ENCODE measurements around the gene NELL1. TPM values are rescaled to one million over a fixed set of nuclear protein-coding genes. Genes with fewer than 3 reads are reported as not detected.

The NELL1 gene
- total RNA-seq, 1 experiment from 2014 or later = 0.22 TPM

GRCh38 chr11:21026685-21027084 is 357.3 kb downstream of the NELL1 start:
- H3K36me3 Mint-ChIP-seq (ENCODE audit: insufficient read depth in 1 of 3, low read depth in 3 of 3) = no peaks in the 10 kb centered on the region
- Histone ChIP-seq H2AFZ (ENCODE audit: low read length) (no peak overlapping the region), H3K14ac (ENCODE audit: insufficient read depth, low read length) (no peak overlapping the region), H3K4me1 (ENCODE audit: insufficient read depth, low read length) (no peaks in the 10 kb centered on the region; the same call in 1 of the 2 replicates), H4K5ac (ENCODE audit: insufficient read length, low read depth, low read length) (no peak overlapping the region), H3K79me2 (ENCODE audit: insufficient read depth, low read length) (no peaks in the 10 kb centered on the region), H2BK5ac (ENCODE audit: insufficient read length, low read length) (no peak overlapping the region), H3K4me2 (ENCODE audit: insufficient read depth, insufficient read length, low read length) (no peak overlapping the region), H2BK120ac (ENCODE audit: low read depth, low read length, poor library complexity, severe bottlenecking) (no peak overlapping the region), H4K20me1 (ENCODE audit: control insufficient read depth, insufficient read depth, insufficient read length) (no peaks in the 10 kb centered on the region), H3K27ac (ENCODE audit: insufficient read length, low read depth, low read length) (no peak overlapping the region), H2BK20ac (ENCODE audit: low read depth, low read length, poor library complexity, severe bottlenecking) (no peak overlapping the region), H4K8ac (replicated peaks; ENCODE audit: insufficient read length, low read depth, low read length) (no peak overlapping the region), H3K27me3 (ENCODE audit: insufficient read depth, low read length) (no peaks in the 10 kb centered on the region), H3K79me1 (ENCODE audit: insufficient read depth, low read depth, low read length, poor library complexity, severe bottlenecking) (no peaks in the 10 kb centered on the region), H4K91ac (ENCODE audit: insufficient read length, low read depth, low read length) (no peak overlapping the region), H2BK12ac (ENCODE audit: insufficient read length, low read depth, low read length) (no peak overlapping the region), H3K56ac (ENCODE audit: insufficient read length, low read depth, low read length) (no peak overlapping the region), H3K23ac (ENCODE audit: insufficient read length, low read depth, low read length) (no peak overlapping the region), H3K9me3 (ENCODE audit: control insufficient read depth, low read depth, low read length) (no peaks in the 10 kb centered on the region), H2BK15ac (ENCODE audit: low read depth, low read length) (no peak overlapping the region), H2AK5ac (ENCODE audit: insufficient read length, low read length) (no peak overlapping the region), H3K18ac (ENCODE audit: insufficient read length, low read depth, low read length) (no peak overlapping the region), H3K9ac (ENCODE audit: extremely low read depth, insufficient read length, low read length) (no peak overlapping the region), H3T11ph (ENCODE audit: low read length) (no peak overlapping the region), H3K23me2 (ENCODE audit: insufficient read length, low read depth, low read length, poor library complexity, severe bottlenecking) (no peaks in the 10 kb centered on the region), H3K4ac (ENCODE audit: low read depth, low read length) (no peak overlapping the region)
- peaks cover 12 to 21% of the 10 kb centered on the region in 2 experiments for H3K4me1 Mint-ChIP-seq
- H3K27me3 Mint-ChIP-seq (ENCODE audit: low read depth) = no peaks in the 10 kb centered on the region
- WGBS (ENCODE audit: extremely low coverage, insufficient read length, low lambda C conversion rate) = no CpG with 5 or more reads among the region's 1 CpG
- TF ChIP-seq CTCF (conservative IDR thresholded peaks at IDR 0.05) = no peak
- H3K4me3 Mint-ChIP-seq = no peak overlapping the region
- no peak overlapping the region for H3K27ac Mint-ChIP-seq
- DNase-seq = no peak
- no peaks in the 10 kb centered on the region; a peak in 1 of 5 replicates for H3K9me3 Mint-ChIP-seq

Measured in H9 (cell line).